HepG2 (cell line): Measurements from ENCODE around the gene NUDT7. TPM values are rescaled to one million over a fixed set of nuclear protein-coding genes. Genes with fewer than 3 reads are reported as not detected.

Source experiments
- FOXA1 ChIP-seq, 2 experiments: fragments of 450-650 bp in 1 of 2; sonication (generic) in 1 of 2; formaldehyde crosslinking in 1 of 2; IDR thresholded peaks; 2 replicates each; pipeline versions ENCODE4 v1.4.0 to v1.6.1; 2016 to 2020; ENCODE audit warnings: missing genetic modification reagents in 1 of 2
- FOXC1 ChIP-seq: sonication (generic); formaldehyde crosslinking; IDR thresholded peaks from 2 replicates; pipeline ENCODE4 v1.8.0; 2022; ENCODE audit warnings: mild to moderate bottlenecking, missing genetic modification reagents, borderline replicate concordance
- GZF1 ChIP-seq: sonication (generic); formaldehyde crosslinking; IDR thresholded peaks from 2 replicates; pipeline ENCODE4 v1.5.1; 2020; ENCODE audit warnings: mild to moderate bottlenecking, missing genetic modification reagents
- JUNB ChIP-seq: sonication (generic); formaldehyde crosslinking; IDR thresholded peaks from 2 replicates; pipeline ENCODE4 v1.8.0; 2022; ENCODE audit warnings: missing genetic modification reagents, mild to moderate bottlenecking, borderline replicate concordance
- NCOR1 ChIP-seq: fragments of 200-600 bp; sonication (generic); IDR thresholded peaks from 2 replicates; pipeline ENCODE4 v1.7.0; 2017; ENCODE audit warnings: antibody characterized with exemption, low read length, borderline replicate concordance
- RFX1 ChIP-seq: fragments of 450-650 bp; IDR thresholded peaks from 2 replicates; pipeline ENCODE4 v1.6.1; 2017
- TEAD2 ChIP-seq: sonication (generic); formaldehyde crosslinking; IDR thresholded peaks from 2 replicates; pipeline ENCODE4 v1.9.0; 2021; ENCODE audit warnings: missing genetic modification reagents
- ZNF530 ChIP-seq: sonication (generic); formaldehyde crosslinking; IDR thresholded peaks from 2 replicates; pipeline ENCODE4 v1.5.0; 2020; ENCODE audit warnings: low read depth, mild to moderate bottlenecking, missing genetic modification reagents
- ZNF567 ChIP-seq: sonication (generic); formaldehyde crosslinking; IDR thresholded peaks from 2 replicates; pipeline ENCODE4 v1.8.1; 2023; ENCODE audit warnings: mild to moderate bottlenecking, missing genetic modification reagents, borderline replicate concordance
- ZNF678 ChIP-seq: sonication (generic); formaldehyde crosslinking; IDR thresholded peaks from 2 replicates; pipeline ENCODE4 v1.4.0; 2020; ENCODE audit warnings: mild to moderate bottlenecking, missing genetic modification reagents
- polyA plus RNA-seq, 8 experiments: library from polyadenylated mRNA; depleted of rRNA in 3 of 8; stranded (reverse) in 7 of 8; unstranded in 1 of 8; fragments of >200 nt; fragmentation: Illumina TruSeq in 4 of 8; extraction: Trizol in 4 of 8; gene quantifications; 2 replicates each; pipeline versions ENCODE4 v1.2.1 to v1.2.3, GENCODE V29; 2011 to 2016; ENCODE audit warnings: low read depth in 4 of 8, missing spikeins in 1 of 8, mixed read lengths in 1 of 8; ENCODE audit not compliant: insufficient read depth in 1 of 8
- total RNA-seq, 5 experiments: library from RNA; depleted of rRNA; stranded (reverse); fragments of >200 nt; fragmentation: Illumina TruSeq; extraction: Trizol; gene quantifications; 2 replicates each; pipeline ENCODE4 v1.2.3, GENCODE V29; 2016; ENCODE audit warnings: low read depth in 1 of 5
- TF ChIP-seq, protein P1 (sequence below): sonication (generic); formaldehyde crosslinking; IDR thresholded peaks from 2 replicates; pipeline ENCODE4 v1.9.0; 2021; ENCODE audit warnings: missing genetic modification reagents, mild to moderate bottlenecking, borderline replicate concordance
- TF ChIP-seq, protein P2 (sequence below): sonication (generic); formaldehyde crosslinking; IDR thresholded peaks from 2 replicates; pipeline ENCODE4 v1.5.0; 2020; ENCODE audit warnings: missing genetic modification reagents
- TF ChIP-seq, protein P3 (sequence below): sonication (generic); formaldehyde crosslinking; IDR thresholded peaks from 2 replicates; pipeline ENCODE4 v1.4.0; 2020; ENCODE audit warnings: missing genetic modification reagents
- TF ChIP-seq, protein P4 (sequence below): sonication (generic); formaldehyde crosslinking; IDR thresholded peaks from 2 replicates; pipeline ENCODE4 v1.5.1; 2020; ENCODE audit warnings: missing genetic modification reagents, mild to moderate bottlenecking, borderline replicate concordance
- TF ChIP-seq, protein P5 (sequence below): sonication (generic); formaldehyde crosslinking; IDR thresholded peaks from 2 replicates; pipeline ENCODE4 v1.4.0; 2020; ENCODE audit warnings: missing genetic modification reagents
- TF ChIP-seq, protein P6 (sequence below): sonication (generic); formaldehyde crosslinking; IDR thresholded peaks from 2 replicates; pipeline ENCODE4 v1.4.0; 2020; ENCODE audit warnings: missing genetic modification reagents

NUDT7 gene
- total and polyA plus RNA-seq, 2 of the 13 experiments (the other 11 are each of a cell fraction or from before 2014, with no cell fraction given), result 14.3 to 23.9 TPM

DNA sequence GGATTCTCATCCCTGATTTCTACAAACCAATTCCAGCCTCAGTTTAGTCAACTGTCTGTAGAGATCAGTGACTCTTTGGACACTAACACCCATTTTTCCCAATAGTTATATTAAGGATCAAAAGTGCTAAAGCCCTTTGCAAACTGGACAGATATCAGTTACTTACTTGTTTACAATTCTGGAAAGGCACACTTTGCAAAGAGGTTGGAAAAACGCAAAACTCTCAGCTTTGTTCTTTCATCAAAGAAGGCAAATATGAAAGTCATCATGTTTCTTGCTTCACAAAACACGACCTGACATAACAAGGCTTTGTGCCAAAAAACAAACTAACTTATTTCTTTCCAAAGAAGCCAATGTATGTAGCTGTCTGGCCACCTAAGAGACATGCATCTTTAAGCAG lies 39.9 kb downstream of the NUDT7 start (continued):
- TF ChIP-seq FOXA1 (IDR thresholded peaks at IDR 0.05) (no peak), FOXA1 (CRISPR knock-in tag; IDR thresholded peaks at IDR 0.05) (peak; percentile 63), ZNF567 (CRISPR knock-in tag) (no peak), RFX1 (no peak), ZNF678 (CRISPR knock-in tag) (no peak), TEAD2 (CRISPR knock-in tag) (no peak), JUNB (CRISPR knock-in tag) (no peak), FOXC1 (CRISPR knock-in tag) (no peak), ZNF530 (CRISPR knock-in tag) (no peak), NCOR1 (no peak; the same call in 1 of the 2 replicates), GZF1 (CRISPR knock-in tag) (no peak)
- TF ChIP-seq, protein P1, sequence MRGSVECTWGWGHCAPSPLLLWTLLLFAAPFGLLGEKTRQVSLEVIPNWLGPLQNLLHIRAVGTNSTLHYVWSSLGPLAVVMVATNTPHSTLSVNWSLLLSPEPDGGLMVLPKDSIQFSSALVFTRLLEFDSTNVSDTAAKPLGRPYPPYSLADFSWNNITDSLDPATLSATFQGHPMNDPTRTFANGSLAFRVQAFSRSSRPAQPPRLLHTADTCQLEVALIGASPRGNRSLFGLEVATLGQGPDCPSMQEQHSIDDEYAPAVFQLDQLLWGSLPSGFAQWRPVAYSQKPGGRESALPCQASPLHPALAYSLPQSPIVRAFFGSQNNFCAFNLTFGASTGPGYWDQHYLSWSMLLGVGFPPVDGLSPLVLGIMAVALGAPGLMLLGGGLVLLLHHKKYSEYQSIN (CRISPR knock-in tag), result no peak
- TF ChIP-seq, protein P2, sequence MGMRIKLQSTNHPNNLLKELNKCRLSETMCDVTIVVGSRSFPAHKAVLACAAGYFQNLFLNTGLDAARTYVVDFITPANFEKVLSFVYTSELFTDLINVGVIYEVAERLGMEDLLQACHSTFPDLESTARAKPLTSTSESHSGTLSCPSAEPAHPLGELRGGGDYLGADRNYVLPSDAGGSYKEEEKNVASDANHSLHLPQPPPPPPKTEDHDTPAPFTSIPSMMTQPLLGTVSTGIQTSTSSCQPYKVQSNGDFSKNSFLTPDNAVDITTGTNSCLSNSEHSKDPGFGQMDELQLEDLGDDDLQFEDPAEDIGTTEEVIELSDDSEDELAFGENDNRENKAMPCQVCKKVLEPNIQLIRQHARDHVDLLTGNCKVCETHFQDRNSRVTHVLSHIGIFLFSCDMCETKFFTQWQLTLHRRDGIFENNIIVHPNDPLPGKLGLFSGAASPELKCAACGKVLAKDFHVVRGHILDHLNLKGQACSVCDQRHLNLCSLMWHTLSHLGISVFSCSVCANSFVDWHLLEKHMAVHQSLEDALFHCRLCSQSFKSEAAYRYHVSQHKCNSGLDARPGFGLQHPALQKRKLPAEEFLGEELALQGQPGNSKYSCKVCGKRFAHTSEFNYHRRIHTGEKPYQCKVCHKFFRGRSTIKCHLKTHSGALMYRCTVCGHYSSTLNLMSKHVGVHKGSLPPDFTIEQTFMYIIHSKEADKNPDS (CRISPR knock-in tag), result no peak
- TF ChIP-seq, protein P3, sequence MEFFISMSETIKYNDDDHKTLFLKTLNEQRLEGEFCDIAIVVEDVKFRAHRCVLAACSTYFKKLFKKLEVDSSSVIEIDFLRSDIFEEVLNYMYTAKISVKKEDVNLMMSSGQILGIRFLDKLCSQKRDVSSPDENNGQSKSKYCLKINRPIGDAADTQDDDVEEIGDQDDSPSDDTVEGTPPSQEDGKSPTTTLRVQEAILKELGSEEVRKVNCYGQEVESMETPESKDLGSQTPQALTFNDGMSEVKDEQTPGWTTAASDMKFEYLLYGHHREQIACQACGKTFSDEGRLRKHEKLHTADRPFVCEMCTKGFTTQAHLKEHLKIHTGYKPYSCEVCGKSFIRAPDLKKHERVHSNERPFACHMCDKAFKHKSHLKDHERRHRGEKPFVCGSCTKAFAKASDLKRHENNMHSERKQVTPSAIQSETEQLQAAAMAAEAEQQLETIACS, result no peak
- TF ChIP-seq, protein P4, sequence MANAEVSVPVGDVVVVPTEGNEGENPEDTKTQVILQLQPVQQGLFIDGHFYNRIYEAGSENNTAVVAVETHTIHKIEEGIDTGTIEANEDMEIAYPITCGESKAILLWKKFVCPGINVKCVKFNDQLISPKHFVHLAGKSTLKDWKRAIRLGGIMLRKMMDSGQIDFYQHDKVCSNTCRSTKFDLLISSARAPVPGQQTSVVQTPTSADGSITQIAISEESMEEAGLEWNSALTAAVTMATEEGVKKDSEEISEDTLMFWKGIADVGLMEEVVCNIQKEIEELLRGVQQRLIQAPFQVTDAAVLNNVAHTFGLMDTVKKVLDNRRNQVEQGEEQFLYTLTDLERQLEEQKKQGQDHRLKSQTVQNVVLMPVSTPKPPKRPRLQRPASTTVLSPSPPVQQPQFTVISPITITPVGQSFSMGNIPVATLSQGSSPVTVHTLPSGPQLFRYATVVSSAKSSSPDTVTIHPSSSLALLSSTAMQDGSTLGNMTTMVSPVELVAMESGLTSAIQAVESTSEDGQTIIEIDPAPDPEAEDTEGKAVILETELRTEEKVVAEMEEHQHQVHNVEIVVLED, result no peak
- TF ChIP-seq, protein P5, sequence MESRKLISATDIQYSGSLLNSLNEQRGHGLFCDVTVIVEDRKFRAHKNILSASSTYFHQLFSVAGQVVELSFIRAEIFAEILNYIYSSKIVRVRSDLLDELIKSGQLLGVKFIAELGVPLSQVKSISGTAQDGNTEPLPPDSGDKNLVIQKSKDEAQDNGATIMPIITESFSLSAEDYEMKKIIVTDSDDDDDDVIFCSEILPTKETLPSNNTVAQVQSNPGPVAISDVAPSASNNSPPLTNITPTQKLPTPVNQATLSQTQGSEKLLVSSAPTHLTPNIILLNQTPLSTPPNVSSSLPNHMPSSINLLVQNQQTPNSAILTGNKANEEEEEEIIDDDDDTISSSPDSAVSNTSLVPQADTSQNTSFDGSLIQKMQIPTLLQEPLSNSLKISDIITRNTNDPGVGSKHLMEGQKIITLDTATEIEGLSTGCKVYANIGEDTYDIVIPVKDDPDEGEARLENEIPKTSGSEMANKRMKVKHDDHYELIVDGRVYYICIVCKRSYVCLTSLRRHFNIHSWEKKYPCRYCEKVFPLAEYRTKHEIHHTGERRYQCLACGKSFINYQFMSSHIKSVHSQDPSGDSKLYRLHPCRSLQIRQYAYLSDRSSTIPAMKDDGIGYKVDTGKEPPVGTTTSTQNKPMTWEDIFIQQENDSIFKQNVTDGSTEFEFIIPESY (CRISPR knock-in tag), result no peak
- TF ChIP-seq, protein P6, sequence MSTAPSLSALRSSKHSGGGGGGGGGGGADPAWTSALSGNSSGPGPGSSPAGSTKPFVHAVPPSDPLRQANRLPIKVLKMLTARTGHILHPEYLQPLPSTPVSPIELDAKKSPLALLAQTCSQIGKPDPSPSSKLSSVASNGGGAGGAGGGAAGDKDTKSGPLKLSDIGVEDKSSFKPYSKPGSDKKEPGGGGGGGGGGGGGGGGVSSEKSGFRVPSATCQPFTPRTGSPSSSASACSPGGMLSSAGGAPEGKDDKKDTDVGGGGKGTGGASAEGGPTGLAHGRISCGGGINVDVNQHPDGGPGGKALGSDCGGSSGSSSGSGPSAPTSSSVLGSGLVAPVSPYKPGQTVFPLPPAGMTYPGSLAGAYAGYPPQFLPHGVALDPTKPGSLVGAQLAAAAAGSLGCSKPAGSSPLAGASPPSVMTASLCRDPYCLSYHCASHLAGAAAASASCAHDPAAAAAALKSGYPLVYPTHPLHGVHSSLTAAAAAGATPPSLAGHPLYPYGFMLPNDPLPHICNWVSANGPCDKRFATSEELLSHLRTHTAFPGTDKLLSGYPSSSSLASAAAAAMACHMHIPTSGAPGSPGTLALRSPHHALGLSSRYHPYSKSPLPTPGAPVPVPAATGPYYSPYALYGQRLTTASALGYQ (CRISPR knock-in tag), result no peak
